ENCODE results near the gene ONECUT2.

ONECUT2 gene

GRCh38 chr18:57431467-57432080 is 3.6 kb upstream of the ONECUT2 start:
- DNase-seq = no peak

- DNase-seq = no peak
These were observed 3.0 kb upstream of the ONECUT2 start for GRCh38 chr18:57432140-57432539.

GRCh38 chr18:57432751-57433400 is 2.3 kb upstream of the ONECUT2 start:
- DNase-seq = no peak

- no peak for DNase-seq
These were observed 1.7 kb upstream of the ONECUT2 start for GRCh38 chr18:57433482-57433881.

- peak; percentile 56 for DNase-seq
These were observed 1.1 kb upstream of the ONECUT2 start for GRCh38 chr18:57433934-57434535.

- DNase-seq = peak; percentile 45
These were observed 644 bp downstream of the ONECUT2 start for GRCh38 chr18:57435846-57436190.

- peak; percentile 47 for DNase-seq
These were observed 1.2 kb downstream of the ONECUT2 start for GRCh38 chr18:57436191-57436964.

GRCh38 chr18:57436965-57437333 is 1.8 kb downstream of the ONECUT2 start:
- peak; percentile 51 for DNase-seq

- DNase-seq = peak; percentile 76
These were observed 2.2 kb downstream of the ONECUT2 start for GRCh38 chr18:57437402-57437765.

GRCh38 chr18:57437766-57438671 is 2.8 kb downstream of the ONECUT2 start:
- peak; percentile 95 for DNase-seq

- DNase-seq = peak; percentile 63
These were observed 3.8 kb downstream of the ONECUT2 start for GRCh38 chr18:57438743-57439608.

- DNase-seq = no peak
These were observed 4.4 kb downstream of the ONECUT2 start for GRCh38 chr18:57439609-57439968.

- DNase-seq = no peak
These were observed 4.8 kb downstream of the ONECUT2 start for GRCh38 chr18:57439985-57440330.

GRCh38 chr18:57440331-57441070 is 5.3 kb downstream of the ONECUT2 start:
- DNase-seq = no peak

- no peak for DNase-seq
These were observed 6.1 kb downstream of the ONECUT2 start for GRCh38 chr18:57441071-57441794.

- DNase-seq = no peak
These were observed 8.1 kb downstream of the ONECUT2 start for GRCh38 chr18:57443247-57443646.

GRCh38 chr18:57443702-57444101 is 8.5 kb downstream of the ONECUT2 start:
- no peak for DNase-seq

- no peak for DNase-seq
These were observed 9.2 kb downstream of the ONECUT2 start for GRCh38 chr18:57444301-57444759.

- peak; percentile 37 for DNase-seq
These were observed 10.5 kb downstream of the ONECUT2 start for GRCh38 chr18:57445488-57446319.

All from NCI-H1092 treated with DMSO at 0.1 percent for 48 hours (cell line).